GM23338 (cell line): Measurements from ENCODE around the gene MKX.

Source experiments
- CREB1 ChIP-seq: fragments of 250-450 bp; sonication (Bioruptor Pico); IDR thresholded peaks from 2 replicates; pipeline ENCODE4 v1.5.0; 2020; ENCODE audit warnings: low read depth, mild to moderate bottlenecking, moderate library complexity
- EZH2 ChIP-seq: fragments of 200-600 bp; sonication (generic); IDR thresholded peaks from one replicate; pipeline ENCODE4 v1.8.0; 2017; ENCODE audit warnings: antibody characterized with exemption, mild to moderate bottlenecking, low read depth; ENCODE audit not compliant: unreplicated experiment
- EZH2phosphoT487 ChIP-seq: fragments of 200-600 bp; sonication (generic); IDR thresholded peaks from one replicate; pipeline ENCODE4 v1.8.1; 2018; ENCODE audit warnings: antibody characterized with exemption; ENCODE audit not compliant: unreplicated experiment
- JUNB ChIP-seq: IDR thresholded peaks from one replicate; pipeline ENCODE4 v1.6.1; 2016; ENCODE audit warnings: antibody characterized with exemption; ENCODE audit not compliant: unreplicated experiment
- POLR2AphosphoS5 ChIP-seq: IDR thresholded peaks from 2 replicates; pipeline ENCODE4 v1.6.1; 2016; ENCODE audit warnings: antibody characterized with exemption, low read depth
- TF ChIP-seq, protein P1 (sequence below), 2 experiments: fragments of 200-600 bp in 1 of 2; sonication (generic) in 1 of 2; conservative IDR thresholded peaks; 2 replicates each; pipeline versions ENCODE4 v1.5.1 to v1.6.1; 2016 to 2017; ENCODE audit warnings: antibody characterized with exemption in 2 of 2, low read depth in 2 of 2, mild to moderate bottlenecking in 2 of 2, moderate library complexity in 1 of 2
- TF ChIP-seq, protein P2 (sequence below): IDR thresholded peaks from one replicate; pipeline ENCODE4 v1.6.1; 2018; ENCODE audit warnings: antibody characterized with exemption; ENCODE audit not compliant: unreplicated experiment

DNA sequence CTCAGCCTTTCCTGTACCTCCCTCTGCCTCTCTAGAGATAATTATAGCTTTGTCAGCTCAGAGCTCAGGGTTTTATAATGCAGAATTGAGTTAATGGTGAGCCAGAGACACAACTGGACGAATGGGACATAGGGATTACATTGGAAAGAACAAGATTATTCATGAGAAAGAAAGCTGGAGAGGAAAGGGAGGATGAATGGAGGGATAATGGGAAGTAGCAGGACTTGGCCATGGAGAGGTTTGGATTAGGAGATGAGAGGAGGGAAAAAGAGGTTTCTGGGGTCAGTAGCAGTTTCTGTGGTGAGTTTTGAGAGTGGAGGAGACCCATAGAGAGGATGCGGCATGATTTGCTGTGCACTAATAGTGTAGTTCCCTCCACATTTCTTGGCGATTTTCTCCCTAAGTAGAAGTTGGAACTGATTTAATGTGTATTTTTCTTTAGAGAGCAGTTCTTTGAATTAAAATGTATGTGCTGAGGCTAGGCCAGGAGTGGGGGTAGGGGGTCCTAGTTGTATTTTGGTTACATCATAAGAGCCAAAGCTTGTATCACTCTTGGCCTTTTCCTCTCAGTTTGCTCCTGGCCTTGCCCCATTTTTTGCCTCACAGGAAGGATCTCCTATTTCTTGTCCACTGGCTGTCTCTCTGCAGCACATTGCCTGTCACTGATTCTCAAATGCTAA lies 107.4 kb downstream of the MKX start:
- TF ChIP-seq EZH2 (no peak), EZH2phosphoT487 (no peak), POLR2AphosphoS5 (no peak), JUNB (no peak), CREB1 (CRISPR knock-in tag) (no peak)
- TF ChIP-seq, protein P1, sequence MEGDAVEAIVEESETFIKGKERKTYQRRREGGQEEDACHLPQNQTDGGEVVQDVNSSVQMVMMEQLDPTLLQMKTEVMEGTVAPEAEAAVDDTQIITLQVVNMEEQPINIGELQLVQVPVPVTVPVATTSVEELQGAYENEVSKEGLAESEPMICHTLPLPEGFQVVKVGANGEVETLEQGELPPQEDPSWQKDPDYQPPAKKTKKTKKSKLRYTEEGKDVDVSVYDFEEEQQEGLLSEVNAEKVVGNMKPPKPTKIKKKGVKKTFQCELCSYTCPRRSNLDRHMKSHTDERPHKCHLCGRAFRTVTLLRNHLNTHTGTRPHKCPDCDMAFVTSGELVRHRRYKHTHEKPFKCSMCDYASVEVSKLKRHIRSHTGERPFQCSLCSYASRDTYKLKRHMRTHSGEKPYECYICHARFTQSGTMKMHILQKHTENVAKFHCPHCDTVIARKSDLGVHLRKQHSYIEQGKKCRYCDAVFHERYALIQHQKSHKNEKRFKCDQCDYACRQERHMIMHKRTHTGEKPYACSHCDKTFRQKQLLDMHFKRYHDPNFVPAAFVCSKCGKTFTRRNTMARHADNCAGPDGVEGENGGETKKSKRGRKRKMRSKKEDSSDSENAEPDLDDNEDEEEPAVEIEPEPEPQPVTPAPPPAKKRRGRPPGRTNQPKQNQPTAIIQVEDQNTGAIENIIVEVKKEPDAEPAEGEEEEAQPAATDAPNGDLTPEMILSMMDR (conservative IDR thresholded peaks at IDR 0.05; ENCODE audit: low read depth in 2 of 2): no peak
- TF ChIP-seq, protein P2, sequence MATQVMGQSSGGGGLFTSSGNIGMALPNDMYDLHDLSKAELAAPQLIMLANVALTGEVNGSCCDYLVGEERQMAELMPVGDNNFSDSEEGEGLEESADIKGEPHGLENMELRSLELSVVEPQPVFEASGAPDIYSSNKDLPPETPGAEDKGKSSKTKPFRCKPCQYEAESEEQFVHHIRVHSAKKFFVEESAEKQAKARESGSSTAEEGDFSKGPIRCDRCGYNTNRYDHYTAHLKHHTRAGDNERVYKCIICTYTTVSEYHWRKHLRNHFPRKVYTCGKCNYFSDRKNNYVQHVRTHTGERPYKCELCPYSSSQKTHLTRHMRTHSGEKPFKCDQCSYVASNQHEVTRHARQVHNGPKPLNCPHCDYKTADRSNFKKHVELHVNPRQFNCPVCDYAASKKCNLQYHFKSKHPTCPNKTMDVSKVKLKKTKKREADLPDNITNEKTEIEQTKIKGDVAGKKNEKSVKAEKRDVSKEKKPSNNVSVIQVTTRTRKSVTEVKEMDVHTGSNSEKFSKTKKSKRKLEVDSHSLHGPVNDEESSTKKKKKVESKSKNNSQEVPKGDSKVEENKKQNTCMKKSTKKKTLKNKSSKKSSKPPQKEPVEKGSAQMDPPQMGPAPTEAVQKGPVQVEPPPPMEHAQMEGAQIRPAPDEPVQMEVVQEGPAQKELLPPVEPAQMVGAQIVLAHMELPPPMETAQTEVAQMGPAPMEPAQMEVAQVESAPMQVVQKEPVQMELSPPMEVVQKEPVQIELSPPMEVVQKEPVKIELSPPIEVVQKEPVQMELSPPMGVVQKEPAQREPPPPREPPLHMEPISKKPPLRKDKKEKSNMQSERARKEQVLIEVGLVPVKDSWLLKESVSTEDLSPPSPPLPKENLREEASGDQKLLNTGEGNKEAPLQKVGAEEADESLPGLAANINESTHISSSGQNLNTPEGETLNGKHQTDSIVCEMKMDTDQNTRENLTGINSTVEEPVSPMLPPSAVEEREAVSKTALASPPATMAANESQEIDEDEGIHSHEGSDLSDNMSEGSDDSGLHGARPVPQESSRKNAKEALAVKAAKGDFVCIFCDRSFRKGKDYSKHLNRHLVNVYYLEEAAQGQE: no peak
